Urinary bladder (tissue), 4 donors: ENCODE data around the gene DCHS2. TPM values are rescaled to one million over a fixed set of nuclear protein-coding genes. Genes with fewer than 3 reads are reported as not detected.

ENCODE experiments used
- DNase-seq: peaks from one replicate; pipeline ENCODE4 v3.0.0-alpha.2; 2015; ENCODE audit errors: extremely low spot score
- H3K27ac ChIP-seq: one replicate; pipeline ENCODE4 v1.5.1; 2013; ENCODE audit warnings: low read depth, mild to moderate bottlenecking, moderate library complexity
- H3K36me3 ChIP-seq: one replicate; pipeline ENCODE4 v1.6.1; 2013; ENCODE audit warnings: mild to moderate bottlenecking, moderate library complexity; ENCODE audit not compliant: insufficient read depth
- H3K4me1 ChIP-seq: one replicate; pipeline ENCODE4 v1.6.1; 2013; ENCODE audit warnings: mild to moderate bottlenecking, moderate library complexity; ENCODE audit not compliant: insufficient read depth
- H3K4me3 ChIP-seq: one replicate; pipeline ENCODE4 v1.5.1; 2013; ENCODE audit warnings: low read depth, low read length
- WGBS: extraction: QIAGEN DNeasy Blood & Tissue Kit; methylation state at CpG from one replicate; pipeline ENCODE4 v1.1.7; 2013; 5-methylcytosine and 5-hydroxymethylcytosine counted together
- polyA plus RNA-seq: library from polyadenylated mRNA; stranded (reverse); fragments of 200-250 nt; gene quantifications from one replicate; pipeline ENCODE4 v1.2.3, GENCODE V29; 2013
- total RNA-seq: library from RNA; depleted of rRNA; stranded (reverse); fragments of >200 nt; gene quantifications from one replicate; pipeline ENCODE4 v1.2.3, GENCODE V29; 2014
- donor health status: healthy with polysubstance abuse.
- donor health status: healthy.

DCHS2 gene
- total and polyA plus RNA-seq, 2 donors, result 1.2 to 14.0 TPM

DNA sequence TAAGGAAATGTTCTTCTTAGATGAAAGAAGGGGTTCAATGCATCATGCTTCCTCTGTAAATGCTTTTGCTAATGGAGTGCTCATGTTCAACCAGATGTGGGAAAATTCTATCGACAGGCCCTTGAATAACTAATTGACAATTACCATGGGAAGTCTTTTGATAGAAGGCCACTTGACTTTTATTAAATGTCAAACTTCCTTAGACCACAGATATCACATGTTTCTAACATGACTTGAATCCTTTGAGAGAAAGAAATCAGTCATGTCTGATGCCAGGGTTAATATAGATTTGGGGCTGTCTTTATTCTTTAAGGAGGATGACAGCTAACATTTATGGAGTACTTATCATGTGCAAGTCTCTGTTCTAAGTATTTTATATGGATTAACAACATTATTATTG lies 280.1 kb downstream of the DCHS2 start:
- 90% methylated on average over 1 of the region's 1 CpG for WGBS
- Histone ChIP-seq H3K27ac (no peak overlapping the region), H3K36me3 (no peaks in the 10 kb centered on the region), H3K4me1 (no peaks in the 10 kb centered on the region), H3K4me3 (no peak overlapping the region)
- no peak for DNase-seq

DNA sequence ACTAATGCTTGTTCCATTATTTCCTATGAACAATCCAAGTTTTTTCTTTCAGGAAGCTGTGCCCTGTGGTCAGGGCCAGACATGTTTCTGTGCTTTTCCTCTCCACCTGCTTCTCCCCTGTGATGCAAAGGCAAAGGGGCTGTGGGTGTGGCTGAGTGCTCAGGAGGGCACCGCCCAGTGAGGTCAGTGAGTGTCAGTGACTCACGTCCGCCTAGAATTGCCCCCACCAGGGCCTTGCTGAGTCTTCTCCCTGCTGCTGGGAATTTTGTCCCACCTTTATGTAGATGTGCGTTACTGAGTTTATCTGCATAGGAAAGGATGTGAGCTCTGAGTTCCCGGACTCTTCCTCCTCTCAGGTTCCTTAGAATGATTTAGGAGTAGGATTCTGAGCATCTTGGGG lies 283.2 kb downstream of the DCHS2 start:
- Histone ChIP-seq H3K4me1 (no peaks in the 10 kb centered on the region), H3K27ac (no peak overlapping the region), H3K4me3 (no peak overlapping the region), H3K36me3 (no peaks in the 10 kb centered on the region)
- no peak for DNase-seq
- WGBS, result 78% methylated on average over 5 of the region's 5 CpGs

DNA sequence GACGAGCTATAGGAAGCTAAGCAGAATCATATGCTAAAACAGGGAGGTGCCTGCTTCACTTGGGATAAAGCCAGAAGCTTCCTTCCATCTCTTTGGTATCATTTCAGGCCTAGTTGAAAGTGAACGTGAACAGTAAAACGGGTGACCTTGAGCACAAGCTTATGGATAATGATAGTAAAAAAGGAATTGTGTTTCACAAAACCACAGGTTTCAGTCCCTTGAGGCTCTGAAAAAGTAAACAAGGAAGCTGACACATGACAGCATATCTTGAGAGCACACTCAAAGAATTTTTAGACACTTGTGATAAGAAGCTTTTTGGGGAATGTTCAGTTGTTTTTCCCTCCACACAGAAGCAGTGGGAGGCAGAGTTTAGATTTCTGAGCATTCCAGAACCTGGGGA lies 286.1 kb downstream of the DCHS2 start:
- Histone ChIP-seq H3K36me3 (no peaks in the 10 kb centered on the region), H3K4me1 (no peaks in the 10 kb centered on the region), H3K4me3 (no peak overlapping the region), H3K27ac (no peak overlapping the region)
- WGBS, result 67% methylated on average over 3 of the region's 3 CpGs
- no peak for DNase-seq

DNA sequence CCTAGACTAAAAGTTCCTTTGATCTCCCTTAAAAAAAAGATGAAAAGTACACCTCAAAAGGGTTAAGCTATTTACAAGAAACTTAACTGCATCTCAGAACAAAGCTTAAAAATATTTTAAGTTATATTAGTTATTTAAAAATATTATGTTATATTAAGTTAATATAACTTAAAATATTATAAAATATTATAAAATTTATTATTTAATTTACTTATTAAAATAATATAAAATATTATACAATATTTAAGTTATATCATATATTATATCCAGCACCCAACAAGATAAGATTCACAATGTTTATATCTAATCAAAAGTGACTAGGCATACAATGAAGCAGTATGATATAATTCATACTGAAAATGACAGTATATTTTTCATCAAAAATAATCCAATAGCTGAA lies 296.9 kb downstream of the DCHS2 start:
- DNase-seq, result no peak
- H3K27ac ChIP-seq, result no peak overlapping the region
- H3K4me3 ChIP-seq, result no peak overlapping the region
- H3K36me3 ChIP-seq, result no peaks in the 10 kb centered on the region
- no peaks in the 10 kb centered on the region for H3K4me1 ChIP-seq

DNA sequence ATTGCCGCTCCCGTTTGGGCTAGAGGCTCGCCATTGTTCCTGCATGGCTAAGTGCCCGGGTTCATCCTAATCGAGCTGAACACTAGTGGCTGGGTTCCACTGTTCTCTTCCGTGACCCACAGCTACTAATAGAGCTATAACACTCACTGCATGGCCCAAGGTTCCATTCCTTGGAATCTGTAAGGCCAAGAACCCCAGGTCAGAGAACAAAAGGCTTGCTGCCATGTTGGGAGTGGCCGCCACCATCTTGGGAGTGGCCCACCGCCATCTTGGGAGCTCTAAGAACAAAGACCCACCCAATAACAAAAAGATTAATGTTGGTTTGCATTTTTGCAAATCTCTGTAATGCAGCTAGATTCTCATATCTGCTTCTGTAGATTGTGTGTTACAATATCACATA lies 299.0 kb downstream of the DCHS2 start:
- H3K4me1 ChIP-seq, result no peaks in the 10 kb centered on the region
- no peak for DNase-seq
- 96% methylated on average over 8 of the region's 8 CpGs for WGBS
- no peaks in the 10 kb centered on the region for H3K36me3 ChIP-seq
- no peak overlapping the region for H3K4me3 ChIP-seq
- H3K27ac ChIP-seq, result no peak overlapping the region

DNA sequence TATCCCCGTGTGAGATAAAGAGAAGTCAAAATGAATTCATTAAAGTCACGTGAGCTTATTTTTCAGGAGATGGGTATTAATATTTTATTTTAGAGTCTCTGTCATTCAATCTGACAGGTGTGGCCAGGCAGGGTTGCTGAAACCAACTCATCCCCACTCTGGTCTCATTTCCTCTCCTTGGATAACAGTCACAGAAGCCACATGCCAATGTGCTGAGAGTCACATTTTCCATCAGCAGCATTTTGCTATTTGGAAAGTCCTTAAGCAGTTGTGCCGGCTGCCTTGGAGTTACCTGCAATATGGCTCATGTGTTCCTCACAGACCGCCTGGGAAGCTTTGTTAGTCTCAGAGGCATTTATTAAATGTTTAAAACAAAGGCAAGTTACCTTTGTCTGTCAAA lies 302.3 kb downstream of the DCHS2 start:
- H3K36me3 ChIP-seq, result no peaks in the 10 kb centered on the region
- H3K4me3 ChIP-seq, result no peak overlapping the region
- no peak for DNase-seq
- 71% methylated on average over 4 of the region's 4 CpGs for WGBS
- H3K4me1 ChIP-seq, result no peaks in the 10 kb centered on the region
- H3K27ac ChIP-seq, result no peak overlapping the region

DNA sequence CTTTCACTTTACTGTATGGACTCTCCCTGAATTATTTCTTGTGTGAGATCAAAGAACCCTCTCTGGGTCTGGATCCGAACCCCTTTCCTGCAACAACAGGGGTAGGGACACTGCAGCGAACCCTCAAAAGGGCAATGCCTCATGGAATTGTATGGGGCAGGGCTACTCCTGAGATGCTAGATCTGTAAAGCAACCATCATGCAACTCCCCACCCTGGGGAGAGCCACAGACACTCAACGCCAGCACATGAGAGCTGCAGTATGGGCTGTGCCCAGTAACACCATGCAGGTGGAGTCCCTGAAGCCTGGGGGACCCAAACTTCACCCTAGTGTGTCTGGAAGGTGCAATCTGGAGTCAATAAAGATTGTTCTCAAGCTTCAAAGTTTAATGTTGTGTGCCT lies 304.7 kb downstream of the DCHS2 start:
- no peaks in the 10 kb centered on the region for H3K4me1 ChIP-seq
- no peaks in the 10 kb centered on the region for H3K36me3 ChIP-seq
- H3K27ac ChIP-seq, result no peak overlapping the region
- H3K4me3 ChIP-seq, result no peak overlapping the region
- WGBS, result 95% methylated on average over 3 of the region's 3 CpGs
- DNase-seq, result no peak

DNA sequence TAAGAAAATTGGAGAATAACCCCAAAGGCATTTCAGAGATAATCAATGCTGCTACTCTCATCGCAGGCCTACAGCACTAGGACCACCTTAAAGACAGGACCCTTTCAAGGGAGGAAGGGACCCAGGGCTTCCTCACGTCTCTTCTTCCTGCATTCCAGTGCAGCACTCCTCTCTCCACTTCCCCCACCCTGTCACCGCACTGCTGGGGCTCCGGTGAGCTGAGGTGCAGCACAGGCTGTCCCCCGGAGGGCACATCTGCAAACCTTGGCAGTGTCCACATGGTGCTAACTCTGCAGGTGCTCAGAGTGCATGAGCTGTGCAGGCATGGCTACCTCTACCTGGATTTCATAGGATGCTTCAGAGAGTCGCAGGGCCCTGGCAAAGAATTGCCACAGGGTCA lies 305.6 kb downstream of the DCHS2 start:
- Histone ChIP-seq H3K27ac (no peak overlapping the region), H3K4me1 (no peaks in the 10 kb centered on the region), H3K36me3 (no peaks in the 10 kb centered on the region), H3K4me3 (no peak overlapping the region)
- DNase-seq, result no peak
- 64% methylated on average over 6 of the region's 6 CpGs for WGBS

DNA sequence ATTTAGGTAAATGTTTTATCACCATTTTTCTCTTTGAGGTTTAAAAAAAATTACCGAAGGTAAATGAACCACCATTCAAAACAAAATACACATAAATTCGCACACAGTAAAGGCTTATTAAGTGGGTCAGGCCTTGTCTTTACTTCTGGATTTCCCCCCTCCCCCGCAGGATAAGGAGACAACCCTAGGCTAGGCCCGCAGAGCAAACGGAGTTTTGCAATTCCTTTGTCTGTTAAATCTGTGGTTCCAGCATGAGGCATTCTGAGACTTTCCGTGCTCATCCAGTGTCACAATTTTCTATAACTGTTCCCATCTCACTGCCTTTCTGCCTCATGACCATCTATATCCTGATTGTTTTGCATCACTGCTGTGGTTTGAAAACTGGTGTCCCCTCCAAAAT lies 307.4 kb downstream of the DCHS2 start:
- no peak overlapping the region for H3K27ac ChIP-seq
- H3K4me1 ChIP-seq, result no peaks in the 10 kb centered on the region
- DNase-seq, result no peak
- 88% methylated on average over 6 of the region's 6 CpGs for WGBS
- no peaks in the 10 kb centered on the region for H3K36me3 ChIP-seq
- H3K4me3 ChIP-seq, result no peak overlapping the region

DNA sequence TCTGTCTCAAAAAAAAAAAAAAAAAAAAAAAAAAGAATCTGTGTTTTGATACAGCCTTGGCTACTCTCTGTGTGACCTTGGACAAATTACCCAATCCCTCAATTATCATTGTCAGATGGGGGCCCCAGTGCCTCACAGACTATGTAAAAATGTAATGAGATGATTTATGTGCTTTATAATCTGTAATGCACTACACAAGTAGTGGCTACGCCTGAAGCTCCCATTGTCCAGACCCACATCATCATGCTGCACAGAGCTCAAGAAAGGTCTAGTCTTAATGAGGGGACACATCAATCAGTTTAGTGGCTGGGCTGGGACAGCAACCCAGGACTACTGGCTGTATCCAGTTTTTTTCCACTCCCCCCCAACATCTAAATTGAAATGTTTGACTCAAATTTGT lies 308.3 kb downstream of the DCHS2 start:
- Histone ChIP-seq H3K4me1 (no peaks in the 10 kb centered on the region), H3K36me3 (no peaks in the 10 kb centered on the region), H3K27ac (no peak overlapping the region), H3K4me3 (no peak overlapping the region)
- DNase-seq, result no peak
- WGBS, result 88% methylated on average over 1 of the region's 1 CpG

Other genes with a start within 250 kb of the DCHS2 start
- gene PLRG1, start 58.6 kb upstream of the DCHS2 start, total RNA-seq, result 78.4 TPM
- 43.1 TPM for gene PLRG1, start 58.6 kb upstream of the DCHS2 start, polyA plus RNA-seq
- not detected for gene FGB, start 71.2 kb upstream of the DCHS2 start, total RNA-seq
- 11.6 TPM for gene FGB, start 71.2 kb upstream of the DCHS2 start, polyA plus RNA-seq
- gene FGA, start 98.9 kb upstream of the DCHS2 start, total RNA-seq, result not detected
- 9.4 TPM for gene FGA, start 98.9 kb upstream of the DCHS2 start, polyA plus RNA-seq
- gene FGG, start 120.9 kb upstream of the DCHS2 start, total RNA-seq, result not detected
- gene FGG, start 120.9 kb upstream of the DCHS2 start, polyA plus RNA-seq, result 9.9 TPM